Activated CD4-positive, alpha-beta T cell treated with anti-CD3 and anti-CD28 coated beads, Interleukin-2, amount 50 U/mL, for 1 hour (primary cell): ENCODE data around the gene CAMTA1.

Experiments
- DNase-seq: peaks from one replicate; pipeline ENCODE4 v3.0.0-alpha.2; 2020

The CAMTA1 gene

DNA sequence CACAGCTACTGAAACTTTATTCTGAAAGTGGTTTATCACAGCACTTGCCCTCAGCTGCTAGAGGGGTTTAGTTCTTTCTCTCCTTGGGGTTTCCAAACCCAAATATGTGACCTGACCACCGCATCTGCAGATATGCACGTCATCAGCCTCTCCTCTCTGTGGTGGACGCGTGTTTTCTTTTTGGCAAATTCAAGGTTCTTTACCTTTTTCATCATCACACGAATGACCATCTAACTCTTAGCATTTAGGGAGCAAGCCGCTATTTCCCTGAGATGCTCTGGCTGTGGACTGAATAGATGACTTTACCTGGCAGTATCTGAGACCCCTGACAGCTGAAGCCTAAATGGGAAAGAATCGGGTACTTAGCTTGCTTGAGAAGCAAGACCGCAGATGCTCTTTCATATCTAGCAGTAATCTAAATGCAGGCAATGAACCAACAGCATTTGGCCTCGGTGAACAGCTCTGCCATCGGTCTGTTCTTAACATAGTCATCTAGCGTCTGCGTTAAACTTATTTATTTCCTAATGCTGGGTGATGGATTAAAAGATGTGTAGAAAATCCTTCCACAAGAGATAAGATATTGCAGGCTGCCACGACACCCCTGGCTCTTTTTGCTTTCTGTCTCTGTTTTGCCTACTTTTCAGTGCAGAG is 463.4 kb downstream of the CAMTA1 start:
- no peak for DNase-seq

GRCh38 chr1:7249516-7249915 is 464.3 kb downstream of the CAMTA1 start:
- no peak for DNase-seq

DNA sequence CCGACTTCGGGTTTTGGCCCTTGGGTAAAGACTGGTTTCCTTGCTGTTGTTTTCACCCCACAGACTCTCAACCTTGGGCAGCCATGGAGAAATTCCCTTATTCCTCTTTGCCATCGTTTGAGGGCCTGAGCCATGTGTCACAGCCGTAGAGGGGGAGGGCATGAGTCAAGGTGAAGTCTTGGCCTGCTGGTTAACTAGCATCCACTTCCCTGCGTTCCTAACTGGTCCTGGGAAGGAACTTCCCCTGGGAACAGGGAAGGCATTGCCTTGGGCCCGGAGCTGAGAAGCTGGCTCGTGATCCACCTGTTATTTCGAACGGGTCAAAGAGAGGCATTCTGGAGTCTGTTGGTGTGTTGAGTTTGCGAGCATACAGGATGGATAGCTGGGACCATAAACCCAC is 464.9 kb downstream of the CAMTA1 start:
- no peak for DNase-seq

DNA sequence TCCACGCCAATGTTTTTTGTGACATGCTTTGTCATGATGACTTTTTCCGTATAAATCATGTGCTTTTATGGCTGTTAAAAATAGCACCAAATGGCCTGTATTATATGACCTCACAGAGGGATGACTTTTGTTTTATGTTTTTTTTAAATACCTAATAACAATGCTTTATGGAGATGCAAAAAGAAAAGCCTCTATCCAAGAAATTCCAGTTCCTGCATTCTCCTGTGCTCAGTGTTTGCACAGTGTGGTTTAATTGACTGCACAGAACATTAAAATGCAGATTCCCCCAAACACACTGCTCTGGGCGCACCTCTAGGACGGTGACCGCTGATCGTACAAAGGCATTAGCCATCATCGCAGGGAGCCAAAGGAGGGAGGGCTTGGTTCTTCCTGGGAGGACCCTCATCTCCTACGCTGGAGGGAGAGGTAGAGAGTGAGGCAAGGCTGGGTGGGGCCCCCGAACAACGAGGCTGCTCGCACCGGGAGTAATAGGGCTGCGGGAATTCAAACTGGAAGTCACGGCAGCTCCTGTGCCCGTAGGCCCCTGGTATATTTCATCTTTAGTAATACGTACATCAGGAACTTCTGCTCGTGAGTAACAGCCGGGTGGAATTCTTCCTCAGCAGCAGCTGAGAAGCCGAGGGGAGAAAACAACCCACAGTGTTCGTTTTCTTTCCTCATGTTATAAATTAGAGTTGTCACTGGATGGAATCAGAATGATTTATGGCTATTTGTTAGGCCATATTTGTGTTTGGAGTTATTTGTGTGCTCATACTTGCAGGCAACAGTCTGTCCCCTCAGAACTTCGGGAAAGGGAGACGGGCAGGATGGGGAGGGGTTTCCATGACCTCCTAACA is 465.6 kb downstream of the CAMTA1 start:
- DNase-seq = no peak

DNA sequence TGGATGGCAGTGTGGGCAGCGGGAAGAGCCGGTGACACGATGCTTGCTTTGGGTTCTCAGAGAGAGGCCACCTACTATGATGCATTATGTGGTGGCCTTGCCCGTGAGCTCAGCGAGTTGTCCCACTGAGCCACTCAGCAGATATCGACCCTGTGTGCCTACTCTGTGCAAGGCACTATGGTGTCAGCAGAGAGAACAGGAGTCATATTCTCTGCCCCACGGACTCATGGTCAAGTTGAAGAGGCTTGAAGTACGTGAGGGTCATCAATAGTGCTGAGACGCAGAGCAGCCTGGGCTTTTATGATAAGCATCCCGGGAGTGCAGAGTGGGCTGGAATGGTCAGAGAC is 466.2 kb downstream of the CAMTA1 start:
- no peak for DNase-seq

GRCh38 chr1:7252411-7253117 is 467.3 kb downstream of the CAMTA1 start:
- DNase-seq = no peak

GRCh38 chr1:7253118-7253480 is 467.8 kb downstream of the CAMTA1 start:
- no peak for DNase-seq

- no peak for DNase-seq
Measured at GRCh38 chr1:7253988-7254587, 468.8 kb downstream of the CAMTA1 start.

- no peak for DNase-seq
Measured at GRCh38 chr1:7255303-7256058, 470.2 kb downstream of the CAMTA1 start.

GRCh38 chr1:7256526-7256925 is 471.3 kb downstream of the CAMTA1 start:
- DNase-seq = no peak

DNA sequence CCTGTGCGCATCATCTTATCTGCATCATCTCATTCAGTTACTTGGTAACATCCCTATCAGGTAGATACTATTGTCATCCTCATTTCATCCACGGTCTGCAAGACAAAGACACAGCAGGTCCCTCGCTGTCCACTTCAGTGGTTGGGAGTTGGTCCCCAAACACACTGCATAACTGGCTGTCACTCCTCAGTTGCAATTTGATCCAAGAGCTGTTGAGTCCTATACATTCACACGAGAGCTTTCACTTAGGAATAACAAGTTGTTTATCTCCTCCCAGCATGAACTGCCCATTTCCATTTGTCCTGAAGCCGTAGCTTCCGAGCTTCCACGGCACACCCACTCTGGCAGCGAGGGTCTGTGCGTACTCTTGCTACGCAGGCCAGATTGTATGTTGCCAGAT is 472.0 kb downstream of the CAMTA1 start:
- no peak for DNase-seq

DNA sequence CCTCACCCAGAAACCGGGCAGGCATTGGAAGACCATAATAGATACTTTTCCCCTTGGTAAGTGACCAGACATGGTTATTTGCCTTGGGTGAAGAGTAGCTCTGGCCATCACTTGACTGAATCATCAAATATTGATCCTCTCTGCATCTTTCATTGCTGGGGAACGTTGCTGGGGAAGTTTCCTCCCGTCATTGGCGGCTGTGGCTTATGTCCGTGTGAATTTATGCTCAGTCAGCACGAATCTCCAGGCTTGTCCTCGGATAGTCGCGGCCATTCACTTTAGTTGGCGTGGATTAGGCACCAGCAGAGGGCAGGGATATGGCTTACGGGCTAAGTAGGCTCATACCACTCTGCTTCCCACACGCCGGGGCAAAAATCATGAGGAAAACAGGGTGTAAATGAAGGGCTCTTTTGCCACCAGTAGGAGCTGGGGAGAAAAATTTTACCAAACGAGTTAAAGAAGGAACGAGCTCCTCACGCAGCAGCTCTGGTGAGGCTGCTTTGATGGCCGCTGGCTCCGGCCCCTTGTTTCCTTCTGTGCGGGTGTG is 473.4 kb downstream of the CAMTA1 start:
- DNase-seq = no peak

GRCh38 chr1:7259955-7260354 is 474.7 kb downstream of the CAMTA1 start:
- DNase-seq = no peak

DNA sequence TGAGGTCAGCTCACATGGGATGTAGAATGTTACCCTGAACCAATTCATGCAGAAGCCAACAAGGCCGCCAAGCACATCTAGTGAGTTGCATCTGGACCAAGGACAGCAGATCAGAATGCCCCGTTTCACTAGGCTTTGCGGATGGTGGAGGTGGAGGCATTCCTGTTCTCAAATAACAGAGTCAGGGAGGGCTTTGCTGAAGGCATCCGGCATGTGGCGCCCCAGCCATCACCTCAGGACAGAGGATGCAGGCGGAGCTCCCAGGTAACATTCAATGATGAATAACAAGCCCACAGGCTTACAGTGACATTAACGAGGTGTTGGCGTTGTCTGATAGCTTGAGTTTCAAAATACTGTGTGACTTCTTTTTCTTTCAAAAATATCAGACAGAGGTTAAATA is 476.2 kb downstream of the CAMTA1 start:
- no peak for DNase-seq

DNA sequence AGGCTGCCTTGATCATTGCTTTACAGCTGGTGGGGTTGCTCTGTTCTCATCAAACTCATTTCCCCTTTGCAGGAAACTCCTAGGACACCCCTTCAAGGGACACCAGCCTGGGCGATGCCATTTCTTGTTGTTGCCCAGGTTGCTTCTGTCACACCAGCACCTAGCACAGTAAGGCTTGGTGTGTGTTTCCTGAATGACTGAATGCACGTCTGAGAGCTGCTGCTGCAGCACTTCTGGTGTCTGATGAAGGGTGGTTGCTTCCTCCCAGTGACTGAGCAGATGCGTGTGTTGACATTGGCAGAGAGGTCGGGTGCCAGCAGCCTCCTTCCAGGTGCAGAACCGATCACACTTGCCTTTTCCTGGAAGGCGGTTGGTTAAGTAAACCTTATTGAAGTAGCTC is 477.4 kb downstream of the CAMTA1 start:
- no peak for DNase-seq

- no peak for DNase-seq
Measured at GRCh38 chr1:7263021-7263960, 478.0 kb downstream of the CAMTA1 start.

DNA sequence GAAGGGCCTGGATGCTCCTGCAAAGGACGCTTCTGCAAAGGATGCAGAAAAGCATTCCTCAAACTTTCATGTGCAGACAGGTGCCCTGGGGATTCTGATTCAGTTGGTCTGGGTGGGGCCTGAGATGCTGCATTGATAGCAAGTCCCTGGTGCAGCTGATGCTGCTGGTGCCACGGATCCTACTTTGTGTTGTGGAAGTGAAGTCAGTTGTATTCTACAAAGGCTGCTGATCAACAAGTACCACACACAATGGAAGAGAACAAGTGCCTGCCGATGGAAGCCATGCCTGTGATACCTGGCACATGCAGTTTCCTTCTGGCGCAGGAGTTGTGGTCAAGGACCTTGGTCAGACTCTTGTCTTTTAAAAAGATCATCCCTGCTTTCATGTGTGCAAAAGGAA is 478.8 kb downstream of the CAMTA1 start:
- no peak for DNase-seq

DNA sequence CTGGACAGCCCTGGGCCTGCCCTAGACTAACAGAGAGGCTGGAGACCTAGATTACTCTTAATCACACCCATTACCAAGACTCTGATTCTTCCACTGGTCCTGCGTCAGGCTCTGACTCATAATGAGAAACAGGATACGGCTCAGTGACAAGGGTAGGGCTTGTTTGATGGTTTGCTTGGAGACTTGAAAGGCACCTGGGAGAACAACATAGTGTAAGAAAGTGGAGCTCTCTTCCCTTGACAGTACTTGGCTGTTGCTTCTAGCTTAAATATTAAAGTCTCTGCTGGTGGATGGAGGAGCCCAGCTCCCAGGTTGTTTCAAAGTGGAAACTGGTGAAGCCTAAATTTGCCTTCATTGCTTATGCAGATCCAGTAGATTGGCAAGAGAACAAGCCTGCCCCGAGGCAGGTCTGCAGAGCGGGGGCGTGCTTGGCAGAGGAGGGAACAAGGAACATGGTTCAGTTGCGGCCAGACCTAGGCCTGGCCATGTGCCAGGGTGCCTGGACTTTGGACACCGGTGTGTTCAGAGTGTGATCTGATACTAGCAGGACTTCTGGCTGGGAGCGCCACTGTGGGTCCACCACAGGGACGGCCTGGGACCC is 480.6 kb downstream of the CAMTA1 start:
- DNase-seq = peak; percentile 7

DNA sequence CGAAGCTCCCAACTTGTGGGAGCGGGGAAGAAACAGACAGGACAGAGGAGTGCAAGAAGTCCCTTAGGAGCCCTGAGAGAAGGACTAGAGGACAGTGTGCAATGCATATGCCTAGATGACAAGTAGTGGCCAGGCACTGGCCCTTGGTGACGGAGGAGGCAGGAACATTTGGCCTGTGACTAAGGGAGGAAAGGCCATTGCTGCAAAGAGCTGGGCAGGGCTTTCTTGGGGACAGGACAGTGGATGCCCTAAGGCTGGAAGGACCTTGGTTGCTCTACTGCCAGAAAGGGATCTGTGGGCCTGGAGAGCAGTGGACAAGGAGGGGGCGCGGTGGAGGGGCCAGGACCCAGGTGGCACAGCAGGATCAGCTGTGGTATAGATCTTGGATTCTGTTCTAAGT is 481.3 kb downstream of the CAMTA1 start:
- DNase-seq = no peak

DNA sequence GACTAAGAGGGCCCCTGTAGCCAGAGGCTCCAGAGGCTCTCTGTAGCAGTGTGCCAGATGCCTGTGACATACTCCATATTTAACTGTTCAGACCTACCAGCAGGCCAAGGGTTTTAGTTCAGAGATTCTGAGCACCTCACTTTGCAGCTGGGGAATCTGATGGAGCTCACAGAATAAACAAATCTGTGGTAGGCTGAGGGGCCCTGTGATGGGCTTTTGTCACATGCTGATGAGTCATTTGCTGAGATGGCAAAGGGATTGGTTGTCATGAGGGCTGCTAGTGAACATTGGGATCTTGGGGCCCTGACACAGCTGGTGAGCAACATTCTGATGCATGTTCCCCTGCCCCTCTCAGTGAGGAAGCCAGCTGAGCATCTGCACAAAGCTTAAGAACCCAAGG is 482.2 kb downstream of the CAMTA1 start:
- no peak for DNase-seq

DNA sequence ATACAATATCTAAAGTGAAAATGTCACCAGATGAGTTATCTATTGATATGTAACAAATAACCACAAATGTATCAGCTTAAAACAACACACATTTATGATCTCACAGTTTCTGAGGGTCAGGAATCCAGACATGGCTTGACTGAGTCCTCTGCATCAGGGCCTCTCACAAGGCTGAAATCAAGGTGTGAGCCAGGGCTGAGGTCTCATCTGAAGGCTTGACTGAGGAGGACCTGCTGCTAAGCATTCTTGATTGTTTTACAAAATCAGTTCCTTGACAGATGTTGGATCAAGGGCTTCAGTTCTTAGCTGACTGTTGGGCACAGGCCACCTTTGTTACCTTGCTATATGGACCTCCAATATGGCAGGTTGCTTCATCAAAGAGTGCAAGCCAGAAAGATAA is 483.7 kb downstream of the CAMTA1 start:
- no peak for DNase-seq
